Coronary artery (tissue), 2 donors: ENCODE data around the gene RICTOR.

Source experiments
- DNase-seq: peaks from one replicate; pipeline ENCODE4 v3.0.0-alpha.2; 2017; ENCODE audit warnings: low spot score
- H3K27ac ChIP-seq, 2 donors: fragments of 200-600 bp; sonication (generic); one replicate each; pipeline ENCODE4 v1.5.1; 2016 to 2019
- H3K4me3 ChIP-seq: fragments of 200-600 bp; sonication (generic); 2 replicates; pipeline ENCODE4 v1.5.1; 2016; ENCODE audit warnings: mild to moderate bottlenecking, moderate library complexity
- TF ChIP-seq, protein P1 (sequence below): fragments of 200-600 bp; sonication (generic); IDR thresholded peaks from one replicate; pipeline ENCODE4 v1.5.1; 2019; ENCODE audit warnings: antibody characterized with exemption

Gene RICTOR

DNA sequence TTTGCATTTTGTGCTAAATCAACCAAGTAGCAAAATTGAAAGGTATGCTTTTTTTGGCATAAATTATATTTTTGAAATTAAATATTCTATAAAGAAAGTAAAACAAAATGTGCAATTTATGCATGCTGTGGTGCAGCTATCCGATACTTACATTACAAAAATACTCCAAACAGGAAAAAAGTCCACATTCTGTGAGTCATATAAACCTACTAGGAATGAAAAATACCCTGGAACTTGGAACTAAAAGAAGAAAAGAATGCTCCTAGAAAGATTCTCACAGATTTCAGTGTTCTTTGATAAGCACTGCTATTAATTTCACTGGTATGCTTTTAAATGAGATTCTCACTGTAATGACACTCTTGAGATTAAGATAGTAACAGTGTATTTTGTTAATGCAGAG lies 135.8 kb downstream of the RICTOR start:
- no peak for DNase-seq
- no peak overlapping the region for H3K4me3 ChIP-seq
- H3K27ac ChIP-seq, result no peak overlapping the region
- TF ChIP-seq, protein P1, sequence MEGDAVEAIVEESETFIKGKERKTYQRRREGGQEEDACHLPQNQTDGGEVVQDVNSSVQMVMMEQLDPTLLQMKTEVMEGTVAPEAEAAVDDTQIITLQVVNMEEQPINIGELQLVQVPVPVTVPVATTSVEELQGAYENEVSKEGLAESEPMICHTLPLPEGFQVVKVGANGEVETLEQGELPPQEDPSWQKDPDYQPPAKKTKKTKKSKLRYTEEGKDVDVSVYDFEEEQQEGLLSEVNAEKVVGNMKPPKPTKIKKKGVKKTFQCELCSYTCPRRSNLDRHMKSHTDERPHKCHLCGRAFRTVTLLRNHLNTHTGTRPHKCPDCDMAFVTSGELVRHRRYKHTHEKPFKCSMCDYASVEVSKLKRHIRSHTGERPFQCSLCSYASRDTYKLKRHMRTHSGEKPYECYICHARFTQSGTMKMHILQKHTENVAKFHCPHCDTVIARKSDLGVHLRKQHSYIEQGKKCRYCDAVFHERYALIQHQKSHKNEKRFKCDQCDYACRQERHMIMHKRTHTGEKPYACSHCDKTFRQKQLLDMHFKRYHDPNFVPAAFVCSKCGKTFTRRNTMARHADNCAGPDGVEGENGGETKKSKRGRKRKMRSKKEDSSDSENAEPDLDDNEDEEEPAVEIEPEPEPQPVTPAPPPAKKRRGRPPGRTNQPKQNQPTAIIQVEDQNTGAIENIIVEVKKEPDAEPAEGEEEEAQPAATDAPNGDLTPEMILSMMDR, result no peak

DNA sequence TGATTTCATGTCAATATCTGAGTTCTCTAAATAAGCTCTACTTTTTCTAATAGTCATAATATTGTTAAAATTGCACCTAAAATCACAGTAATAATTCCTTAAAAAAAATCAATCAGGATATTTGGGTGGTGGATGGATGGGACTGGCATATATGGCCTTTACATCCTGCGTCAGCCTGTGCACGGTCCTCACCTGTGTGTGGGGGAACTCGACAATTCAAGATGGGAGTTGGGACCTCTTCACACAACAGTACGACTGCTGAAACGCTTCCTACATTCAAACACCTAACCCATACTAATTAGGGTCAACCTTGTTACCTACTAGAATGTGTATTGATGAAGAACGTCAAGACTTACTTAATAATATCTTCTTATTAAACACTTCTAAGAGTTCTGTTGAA lies 137.9 kb downstream of the RICTOR start:
- H3K27ac ChIP-seq, result no peak overlapping the region
- TF ChIP-seq, protein P1, result no peak
- no peak overlapping the region for H3K4me3 ChIP-seq
- DNase-seq, result no peak

DNA sequence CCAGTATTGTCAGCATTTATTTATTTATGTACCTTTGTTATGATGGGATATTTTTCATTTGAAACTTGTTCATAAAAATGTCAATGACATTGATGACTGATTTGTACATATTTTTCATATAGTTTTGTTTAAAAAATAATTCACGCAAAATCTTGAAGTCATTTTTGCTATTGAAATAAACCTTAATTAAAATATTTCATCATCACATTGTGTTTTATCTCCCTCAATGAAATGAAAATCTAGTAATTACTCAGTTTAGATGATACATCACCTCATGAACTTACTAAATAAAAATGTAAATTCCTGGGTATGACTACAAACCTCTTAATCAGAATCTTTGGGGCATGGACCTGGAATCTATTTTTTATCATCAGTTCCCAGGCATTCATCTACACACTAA lies 138.8 kb downstream of the RICTOR start:
- no peak for DNase-seq
- H3K4me3 ChIP-seq, result no peak overlapping the region
- TF ChIP-seq, protein P1, result no peak
- no peak overlapping the region for H3K27ac ChIP-seq

DNA sequence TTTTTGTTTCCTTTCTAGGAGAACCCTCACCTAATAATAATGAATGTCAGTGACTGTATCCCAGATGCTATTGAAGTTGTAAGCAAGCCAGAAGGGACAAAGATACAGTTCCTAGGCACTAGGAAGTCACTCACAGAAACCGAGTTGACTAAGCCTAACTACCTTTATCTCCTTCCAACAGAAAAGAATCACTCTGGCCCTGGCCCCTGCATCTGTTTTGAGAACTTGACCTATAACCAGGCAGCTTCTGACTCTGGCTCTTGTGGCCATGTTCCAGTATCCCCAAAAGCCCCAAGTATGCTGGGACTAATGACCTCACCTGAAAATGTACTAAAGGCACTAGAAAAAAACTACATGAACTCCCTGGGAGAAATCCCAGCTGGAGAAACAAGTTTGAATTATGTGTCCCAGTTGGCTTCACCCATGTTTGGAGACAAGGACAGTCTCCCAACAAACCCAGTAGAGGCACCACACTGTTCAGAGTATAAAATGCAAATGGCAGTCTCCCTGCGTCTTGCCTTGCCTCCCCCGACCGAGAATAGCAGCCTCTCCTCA lies 141.3 kb downstream of the RICTOR start:
- no peak for DNase-seq
- TF ChIP-seq, protein P1, result no peak
- Histone ChIP-seq H3K4me3 (no peak overlapping the region), H3K27ac (no peak overlapping the region)

DNA sequence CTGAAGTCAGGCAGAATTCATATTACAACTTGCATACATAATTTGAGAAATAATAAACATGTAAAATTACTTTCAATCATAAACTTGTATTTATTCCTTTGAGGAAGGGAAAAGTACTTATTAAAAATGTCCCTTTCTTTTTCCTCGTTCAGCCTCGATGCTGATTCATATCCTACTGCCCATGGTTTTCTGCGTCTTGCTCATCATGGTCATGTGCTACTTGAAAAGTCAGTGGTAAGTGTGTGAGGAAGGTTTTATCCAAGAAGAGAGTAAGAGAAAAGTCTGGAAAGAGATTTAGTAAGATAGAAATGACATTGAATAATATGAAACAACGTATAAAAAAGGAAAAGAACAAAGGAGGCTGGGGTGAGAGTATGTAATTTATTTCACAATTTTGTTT lies 142.5 kb downstream of the RICTOR start:
- DNase-seq, result no peak
- H3K4me3 ChIP-seq, result no peak overlapping the region
- H3K27ac ChIP-seq, result no peak overlapping the region
- TF ChIP-seq, protein P1, result no peak

DNA sequence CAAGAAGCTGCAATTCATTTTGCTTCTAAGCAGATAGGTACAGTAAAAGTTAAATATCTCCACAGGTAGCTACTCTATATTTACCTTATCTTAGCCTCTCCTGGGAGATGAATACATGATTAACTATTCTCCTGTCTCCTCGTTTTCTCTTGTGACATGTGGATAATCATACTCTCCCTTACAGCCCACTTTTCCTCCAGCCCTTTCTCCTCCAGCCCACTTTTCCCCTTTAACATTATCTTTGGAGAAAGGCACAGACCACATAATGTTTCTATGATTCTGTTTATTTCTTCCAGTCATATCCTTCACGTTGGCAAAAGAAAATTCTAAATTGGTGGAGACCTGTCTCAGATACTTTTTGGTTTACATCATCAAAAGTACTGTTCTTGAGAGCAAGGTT lies 144.4 kb downstream of the RICTOR start:
- no peak for DNase-seq
- H3K4me3 ChIP-seq, result no peak overlapping the region
- H3K27ac ChIP-seq, result no peak overlapping the region
- TF ChIP-seq, protein P1, result no peak

DNA sequence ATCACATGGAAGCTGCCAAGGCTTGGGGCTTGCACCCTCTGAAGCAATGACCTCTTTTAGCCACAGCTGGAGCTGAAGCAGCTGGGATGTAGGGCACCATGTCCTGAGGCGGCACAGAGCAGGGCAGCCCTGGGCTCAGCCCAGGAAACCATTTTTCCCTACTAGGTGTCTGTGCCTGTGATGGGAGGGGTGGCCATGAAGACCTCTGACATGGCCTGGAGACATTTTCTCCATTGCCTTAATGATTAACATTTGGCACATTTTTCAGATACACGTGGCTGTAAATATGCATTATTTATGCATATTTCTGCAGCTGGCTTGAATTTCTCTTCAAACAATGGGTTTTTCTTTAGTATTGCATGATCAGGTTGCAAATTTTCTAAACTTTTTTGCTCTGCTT lies 146.7 kb downstream of the RICTOR start:
- DNase-seq, result no peak
- no peak overlapping the region for H3K27ac ChIP-seq
- H3K4me3 ChIP-seq, result no peak overlapping the region
- TF ChIP-seq, protein P1, result no peak
